K562 (cell line): ENCODE data around the gene KCNMB4. TPM values are rescaled to one million over a fixed set of nuclear protein-coding genes. Genes with fewer than 3 reads are reported as not detected.

Experiments
- ATAC-seq: fragments of 200-7000 bp; cut with Tn5 transposase; 3 replicates; pipeline ENCODE4 v1.9.1; 2020; ENCODE audit warnings: moderate library complexity
- BruUV-seq: library from RNA; stranded (reverse); fragments of 400-500 nt; replicated peaks from 2 replicates; lab custom pipeline; 2021; lab: Mats Ljungman, UMichigan
- CTCF ChIA-PET: fragments of 300-600 bp; formaldehyde crosslinking; extraction: SDS; loops from one replicate; lab custom pipeline; 2021; ENCODE audit warnings: low intra/inter-chr PET ratio; lab: Yijun Ruan, JAX
- POLR2A ChIA-PET: fragments of 300-600, 350-650 bp; sonication (Branson Sonifier 250); formaldehyde crosslinking; extraction: SDS; loops from one replicate; lab custom pipeline; 2021; ENCODE audit warnings: antibody characterized with exemption, inconsistent platforms; lab: Yijun Ruan, JAX
- DNase-seq, 4 experiments: peaks; one replicate each; pipeline versions ENCODE4 v3.0.0 to v3.0.0-alpha.2; 2011 to 2018; ENCODE audit warnings: low spot score in 3 of 4, mixed read lengths in 3 of 4; ENCODE audit errors: extremely low read depth in 1 of 4
- FAIRE-seq: peaks from 2 replicates; lab custom pipeline; 2011; peaks lifted over from hg19 to GRCh38; lab: Jason Lieb, UNC
- H2AFZ ChIP-seq: 2 replicates; pipeline ENCODE4 v1.6.0; 2011; ENCODE audit warnings: low read depth, low read length, control low read depth, inconsistent platforms
- H3K27ac ChIP-seq: fragments of 200-600 bp; 3 replicates; pipeline ENCODE4 v1.8.0; 2011; ENCODE audit warnings: low read depth, mild to moderate bottlenecking, control low read depth, inconsistent platforms, low read length, moderate library complexity, mixed read lengths; ENCODE audit errors: extremely low read depth
- H3K27me3 ChIP-seq, 2 experiments: fragments of 300-600 bp in 1 of 2; 2 replicates in 1 of 2; 3 replicates in 1 of 2; pipeline versions ENCODE4 v1.6.0 to v1.8.0; 2011; ENCODE audit warnings: inconsistent platforms in 2 of 2, low read length in 2 of 2, mild to moderate bottlenecking in 1 of 2, mixed read lengths in 1 of 2, moderate library complexity in 1 of 2; ENCODE audit not compliant: control insufficient read depth in 2 of 2, insufficient read depth in 2 of 2
- H3K36me3 ChIP-seq: fragments of 300-600 bp; 3 replicates; pipeline ENCODE4 v1.8.0; 2011; ENCODE audit warnings: mild to moderate bottlenecking, low read length, inconsistent platforms; ENCODE audit not compliant: control insufficient read depth, insufficient read depth
- H3K4me1 ChIP-seq, 2 experiments: fragments of 200-600 bp in 1 of 2; replicated peaks in 1 of 2; 2 replicates in 1 of 2; 3 replicates in 1 of 2; pipeline versions ENCODE4 v1.5.1 to v1.8.0; 2011; ENCODE audit warnings: inconsistent platforms in 2 of 2, low read length in 2 of 2, mild to moderate bottlenecking in 1 of 2, mixed read lengths in 1 of 2, moderate library complexity in 1 of 2; ENCODE audit not compliant: control insufficient read depth in 2 of 2, insufficient read depth in 2 of 2
- H3K4me2 ChIP-seq: 2 replicates; pipeline ENCODE4 v1.6.1; 2011; ENCODE audit warnings: low read length, control low read depth, inconsistent platforms, mixed read lengths; ENCODE audit not compliant: insufficient read depth
- H3K4me3 ChIP-seq: fragments of 200-600 bp; sonication (generic), shearing (Covaris generic); 2 replicates; pipeline ENCODE4 v1.5.1; 2016; ENCODE audit warnings: control low read depth, inconsistent platforms
- H3K79me2 ChIP-seq: fragments of 200-600 bp; 3 replicates; pipeline ENCODE4 v1.8.0; 2011; ENCODE audit warnings: low read length, inconsistent platforms; ENCODE audit not compliant: control insufficient read depth, insufficient read depth
- H3K9ac ChIP-seq, 2 experiments: 2 replicates each; pipeline versions ENCODE4 v1.6.0 to v1.6.1; 2011; ENCODE audit warnings: low read depth in 2 of 2, low read length in 2 of 2, control low read depth in 1 of 2, inconsistent platforms in 1 of 2, mild to moderate bottlenecking in 1 of 2, mixed read lengths in 1 of 2; ENCODE audit not compliant: insufficient read depth in 1 of 2
- H3K9me1 ChIP-seq: one replicate; pipeline ENCODE4 v1.6.0; 2011; ENCODE audit warnings: inconsistent platforms, mild to moderate bottlenecking, low read length, moderate library complexity; ENCODE audit not compliant: control insufficient read depth, insufficient read depth
- H3K9me3 ChIP-seq: replicated peaks from 2 replicates; pipeline ENCODE4 v1.5.1; 2011; ENCODE audit warnings: low read depth, low read length, inconsistent platforms; ENCODE audit not compliant: control insufficient read depth, insufficient read depth
- H4K20me1 ChIP-seq: replicated peaks from 2 replicates; pipeline ENCODE4 v1.6.1; 2011; ENCODE audit warnings: low read length, inconsistent platforms, mixed read lengths; ENCODE audit not compliant: control insufficient read depth, insufficient read depth
- CBX2 ChIP-seq: fragments of 200-600 bp; sonication (generic); IDR thresholded peaks from one replicate; pipeline ENCODE4 v1.6.1; 2012; ENCODE audit warnings: mild to moderate bottlenecking, low read length, inconsistent platforms; ENCODE audit not compliant: insufficient read depth, poor library complexity, severe bottlenecking
- CHCHD3 ChIP-seq: fragments of 250-450 bp; sonication (Bioruptor Pico); IDR thresholded peaks from 2 replicates; pipeline ENCODE4 v2.1.2; 2022; ENCODE audit warnings: mild to moderate bottlenecking
- CUX1 ChIP-seq: fragments of 200-800 bp; sonication (Bioruptor generic); IDR thresholded peaks from 2 replicates; pipeline ENCODE4 v1.6.1; 2016; ENCODE audit warnings: missing genetic modification characterization, missing compliant biosample characterization
- E2F3 ChIP-seq: fragments of 250-450 bp; sonication (Bioruptor Pico); IDR thresholded peaks from 2 replicates; pipeline ENCODE4 v1.4.0; 2020; ENCODE audit warnings: mild to moderate bottlenecking
- KDM5B ChIP-seq: fragments of 200-600 bp; sonication (generic); IDR thresholded peaks from 2 replicates; pipeline ENCODE4 v1.6.1; 2012; ENCODE audit warnings: low read depth, mild to moderate bottlenecking, moderate library complexity, low read length, control low read depth, inconsistent platforms; ENCODE audit not compliant: insufficient replicate concordance
- MCM3 ChIP-seq: fragments of 450-650 bp; IDR thresholded peaks from 2 replicates; pipeline ENCODE4 v1.6.1; 2016
- NFE2 ChIP-seq: IDR thresholded peaks from 2 replicates; pipeline ENCODE4 v1.6.1; 2014; ENCODE audit warnings: antibody characterized with exemption, low read depth
- SMARCB1 ChIP-seq: IDR thresholded peaks from 2 replicates; pipeline ENCODE4 v1.6.1; 2011; ENCODE audit warnings: improper control_type of control experiment, low read depth; ENCODE audit not compliant: insufficient read length
- ZNF143 ChIP-seq: sonication (generic); formaldehyde crosslinking; IDR thresholded peaks from 2 replicates; pipeline ENCODE4 v1.9.0; 2022; ENCODE audit warnings: mild to moderate bottlenecking, missing genetic modification reagents
- ZNF316 ChIP-seq: fragments of 450-650 bp; IDR thresholded peaks from 2 replicates; pipeline ENCODE4 v1.6.1; 2016
- ZZZ3 ChIP-seq: fragments of 450-650 bp; IDR thresholded peaks from 2 replicates; pipeline ENCODE4 v1.6.1; 2016; ENCODE audit warnings: antibody characterized with exemption, mild to moderate bottlenecking, moderate library complexity
- WGBS: fragments of 100-300 bp; shearing (Covaris generic); methylation state at CpG from one replicate; pipeline ENCODE4 v1.1.6; 2016; ENCODE audit warnings: low coverage, mixed read lengths; ENCODE audit not compliant: insufficient coverage; ENCODE audit errors: missing lambda C conversion rate; 5-methylcytosine and 5-hydroxymethylcytosine counted together
- in situ Hi-C: fragments of 300-500 bp; cut with MboI; formaldehyde crosslinking; loops from 4 replicates; pipeline ENCODE4 v1.15.0; 2018; ENCODE audit warnings: inconsistent platforms, mixed read lengths
- intact Hi-C: fragments of 100-400 bp; cut with micrococcal nuclease; formaldehyde crosslinking; loops from 2 replicates; pipeline ENCODE4 v1.14.2; 2022
- polyA plus RNA-seq, 8 experiments: library from polyadenylated mRNA; depleted of rRNA in 4 of 8; stranded (reverse) in 5 of 8; unstranded in 3 of 8; fragments of >200 nt; fragmentation: Nextera tagmentation in 2 of 8; fragmentation: Illumina TruSeq in 1 of 8; extraction: Ambion mirVana in 2 of 8; extraction: Trizol in 1 of 8; gene quantifications; 2 replicates each; pipeline versions ENCODE4 v1.2.1 to v1.2.3, GENCODE V29; 2011 to 2014; ENCODE audit warnings: inconsistent platforms in 1 of 8, missing spikeins in 1 of 8
- total RNA-seq, 7 experiments: library from RNA; depleted of rRNA in 6 of 7; stranded (reverse); fragments of >200 nt in 6 of 7; fragmentation: Illumina TruSeq in 2 of 7; extraction: Trizol in 2 of 7; gene quantifications; 2 replicates each; pipeline versions ENCODE4 v1.2.1 to v1.2.3, GENCODE V29; 2011 to 2021; ENCODE audit warnings: low replicate concordance in 1 of 7

The KCNMB4 gene
- total and polyA plus RNA-seq, 9 of the 15 experiments (the other 6 are each of a cell fraction or from before 2014, with no cell fraction given) = 0.01 to 0.14 (median 0.06) TPM; not detected in 1

GRCh38 chr12:70364695-70365397 lies 1.2 kb upstream of the KCNMB4 start:
- no peak overlapping the region for H3K27ac ChIP-seq
- intact Hi-C loops (loop anchor here (10.0 kb wide), 1 partner anchor 120 kb away; the partner anchor contains the start of gene CNOT2), in situ Hi-C loops (no loop called here)
- no peaks in the 10 kb centered on the region for H4K20me1 ChIP-seq
- POLR2A ChIA-PET = interaction anchor here (0.6 kb wide), 1 partner anchor 80 kb away, joined by 4 read pairs; no protein-coding TSS in a partner anchor
- H3K9ac ChIP-seq = no peak overlapping the region; a peak in 1 of 4 replicates
- no peaks in the 10 kb centered on the region for H3K36me3 ChIP-seq
- ATAC-seq (no peak), DNase-seq (no peak), FAIRE-seq (no peak)
- peaks cover 8 to 20% of the 10 kb centered on the region in 2 experiments for H3K27me3 ChIP-seq
- H3K4me3 ChIP-seq = peak overlapping the region; percentile 48
- no peaks in the 10 kb centered on the region for H3K79me2 ChIP-seq
- 41% methylated on average over 16 of the region's 16 CpGs for WGBS
- no peak for TF ChIP-seq ZNF143 (CRISPR knock-in tag)
- no peak for TF ChIP-seq ZZZ3
- TF ChIP-seq MCM3 = no peak
- no peak for TF ChIP-seq E2F3 (CRISPR knock-in tag)
- TF ChIP-seq CBX2 = peak; percentile 31
- peak overlapping the region; percentile 83 for H2AFZ ChIP-seq
- CTCF ChIA-PET = no interaction called here
- H3K4me2 ChIP-seq = peak overlapping the region; percentile 76
- BruUV-seq = no TSS peak
- no peaks in the 10 kb centered on the region for H3K9me1 ChIP-seq
- H3K4me1 ChIP-seq = peaks cover 7 to 23% of the 10 kb centered on the region in 2 experiments; a peak in 4 of 5 replicates
- no peaks in the 10 kb centered on the region for H3K9me3 ChIP-seq

GRCh38 chr12:70365398-70365647 lies 767 bp upstream of the KCNMB4 start:
- Histone ChIP-seq H3K4me3 (peak overlapping the region; percentile 48), H3K79me2 (no peaks in the 10 kb centered on the region), H3K36me3 (no peaks in the 10 kb centered on the region), H3K4me1 (peaks cover 7 to 23% of the 10 kb centered on the region in 2 experiments; a peak in 4 of 5 replicates), H3K27me3 (peaks cover 8 to 20% of the 10 kb centered on the region in 2 experiments), H3K9ac (peak overlapping the region in 1 of 2 experiments; percentile 92; a peak in 2 of 4 replicates), H3K27ac (no peak overlapping the region), H3K4me2 (peak overlapping the region; percentile 76), H3K9me1 (no peaks in the 10 kb centered on the region), H3K9me3 (no peaks in the 10 kb centered on the region), H4K20me1 (no peaks in the 10 kb centered on the region), H2AFZ (peak overlapping the region; percentile 83)
- 0% methylated on average over 6 of the region's 6 CpGs for WGBS
- intact Hi-C loops = loop anchor here (10.0 kb wide), 1 partner anchor 121 kb away; the partner anchor contains the start of gene CNOT2
- no TSS peak for BruUV-seq
- ATAC-seq (no peak), FAIRE-seq (no peak), DNase-seq (no peak)
- ChIA-PET POLR2A (interaction anchor here (0.6 kb wide), 1 partner anchor 80 kb away, joined by 4 read pairs; no protein-coding TSS in a partner anchor), CTCF (no interaction called here)
- in situ Hi-C loops = no loop called here
- TF ChIP-seq CHCHD3 (CRISPR knock-in tag) (no peak), SMARCB1 (no peak), ZNF316 (peak; percentile 77), KDM5B (no peak), CUX1 (CRISPR knock-in tag) (no peak), NFE2 (0 out of 2 replicates have a peak, but pooled peaks have one; percentile 13)
